Measurements from ENCODE around the gene TRIM75. TPM values are rescaled to one million over a fixed set of nuclear protein-coding genes. Genes with fewer than 3 reads are reported as not detected.
"Not testable (repeated sequence)": the region's sequence is repeated elsewhere in the genome, so short reads cannot be mapped to it uniquely, and the experiment has no call there.

The TRIM75 gene
- total RNA-seq, 1 donor from 2014 or later = not detected

DNA sequence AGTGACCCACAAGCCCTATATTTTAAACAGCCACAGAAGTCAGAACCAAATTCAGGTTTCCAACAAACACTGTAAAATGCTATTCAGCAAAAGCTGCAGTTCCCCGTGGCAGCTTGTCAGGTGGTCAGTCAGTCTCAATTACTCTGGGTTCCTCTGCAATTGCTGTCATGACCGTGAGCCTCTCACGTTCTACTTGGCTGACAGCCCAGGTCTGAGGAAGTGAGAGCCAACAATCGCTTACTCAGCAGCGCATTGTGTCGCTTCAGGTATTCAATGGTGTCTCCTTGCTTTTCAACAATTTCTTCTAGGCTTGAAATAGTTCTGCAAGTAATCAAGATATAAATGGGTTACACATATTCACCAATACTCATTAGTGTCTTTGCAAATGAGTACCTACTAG, 25.8 kb downstream of the TRIM75 start:
- Histone ChIP-seq H3K4me1 (no peaks in the 10 kb centered on the region), H3K27me3 (no peaks in the 10 kb centered on the region), H3K4me3 (no peak overlapping the region), H3K36me3 (peaks cover 25 to 58% of the 10 kb centered on the region in 2 donors), H3K27ac (no peak overlapping the region), H3K9me3 (no peaks in the 10 kb centered on the region)
- DNase-seq (ENCODE audit: low spot score in 2 of 2) = no peak
- intact Hi-C loops (cut with DNase I) = no loop called here
- TF ChIP-seq, protein P1, sequence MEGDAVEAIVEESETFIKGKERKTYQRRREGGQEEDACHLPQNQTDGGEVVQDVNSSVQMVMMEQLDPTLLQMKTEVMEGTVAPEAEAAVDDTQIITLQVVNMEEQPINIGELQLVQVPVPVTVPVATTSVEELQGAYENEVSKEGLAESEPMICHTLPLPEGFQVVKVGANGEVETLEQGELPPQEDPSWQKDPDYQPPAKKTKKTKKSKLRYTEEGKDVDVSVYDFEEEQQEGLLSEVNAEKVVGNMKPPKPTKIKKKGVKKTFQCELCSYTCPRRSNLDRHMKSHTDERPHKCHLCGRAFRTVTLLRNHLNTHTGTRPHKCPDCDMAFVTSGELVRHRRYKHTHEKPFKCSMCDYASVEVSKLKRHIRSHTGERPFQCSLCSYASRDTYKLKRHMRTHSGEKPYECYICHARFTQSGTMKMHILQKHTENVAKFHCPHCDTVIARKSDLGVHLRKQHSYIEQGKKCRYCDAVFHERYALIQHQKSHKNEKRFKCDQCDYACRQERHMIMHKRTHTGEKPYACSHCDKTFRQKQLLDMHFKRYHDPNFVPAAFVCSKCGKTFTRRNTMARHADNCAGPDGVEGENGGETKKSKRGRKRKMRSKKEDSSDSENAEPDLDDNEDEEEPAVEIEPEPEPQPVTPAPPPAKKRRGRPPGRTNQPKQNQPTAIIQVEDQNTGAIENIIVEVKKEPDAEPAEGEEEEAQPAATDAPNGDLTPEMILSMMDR (IDR thresholded peaks at IDR 0.05) = no peak

DNA sequence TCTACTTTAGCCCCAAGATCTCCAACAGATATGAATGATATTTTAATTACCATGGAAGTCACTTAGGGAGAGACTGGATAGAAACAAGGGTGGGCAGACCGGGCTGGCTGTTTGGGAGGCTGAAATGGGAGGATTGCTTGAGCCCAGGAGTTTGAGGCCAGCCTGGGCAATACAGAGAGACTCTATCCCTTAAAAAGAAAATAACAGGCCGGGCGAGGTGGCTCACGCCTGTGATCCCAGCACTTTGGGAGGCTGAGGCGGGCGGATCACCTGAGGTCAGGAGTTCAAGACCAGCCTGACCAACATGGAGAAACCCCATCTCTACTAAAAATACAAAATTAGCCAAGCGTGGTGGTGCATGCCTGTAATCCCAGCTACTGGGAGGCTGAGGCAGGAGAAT, 31.1 kb downstream of the TRIM75 start:
- intact Hi-C loops (cut with DNase I); DNase-seq (ENCODE audit: low spot score in 2 of 2): not testable (repeated sequence)

DNA sequence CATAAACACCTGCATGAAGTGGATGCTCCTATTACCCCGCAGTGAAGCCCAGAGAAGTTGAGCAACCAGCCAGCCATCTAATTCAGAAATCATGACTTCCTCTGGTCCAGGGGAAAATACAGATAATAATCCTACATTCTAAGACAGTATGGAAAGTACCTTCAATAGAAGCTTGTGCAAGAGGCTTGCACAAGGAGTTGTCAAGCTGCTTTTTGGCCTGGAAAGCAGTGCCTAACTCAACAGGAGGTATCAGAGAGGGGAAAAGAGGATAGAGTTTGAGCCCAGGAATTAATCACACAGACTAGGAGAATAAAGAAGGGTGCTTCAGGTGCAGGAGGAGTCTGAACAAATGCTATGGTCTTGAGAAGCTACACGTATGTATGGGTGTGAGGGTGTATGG, 32.3 kb downstream of the TRIM75 start:
- Histone ChIP-seq H3K27ac (no peak overlapping the region), H3K4me1 (no peaks in the 10 kb centered on the region), H3K4me3 (no peak overlapping the region), H3K9me3 (no peaks in the 10 kb centered on the region), H3K27me3 (no peaks in the 10 kb centered on the region), H3K36me3 (peaks cover 50 to 61% of the 10 kb centered on the region in 2 donors)
- TF ChIP-seq, protein P1 (IDR thresholded peaks at IDR 0.05) = no peak
- intact Hi-C loops (cut with DNase I) = no loop called here
- no peak for DNase-seq (ENCODE audit: low spot score in 2 of 2)

More for the DNA sequence above, 31.1 kb downstream of the TRIM75 start:
- H3K36me3 ChIP-seq = peaks cover 46 to 64% of the 10 kb centered on the region in 2 donors
- H3K27ac ChIP-seq, H3K9me3 ChIP-seq, H3K27me3 ChIP-seq, H3K4me1 ChIP-seq, H3K4me3 ChIP-seq: not testable (repeated sequence)

DNA sequence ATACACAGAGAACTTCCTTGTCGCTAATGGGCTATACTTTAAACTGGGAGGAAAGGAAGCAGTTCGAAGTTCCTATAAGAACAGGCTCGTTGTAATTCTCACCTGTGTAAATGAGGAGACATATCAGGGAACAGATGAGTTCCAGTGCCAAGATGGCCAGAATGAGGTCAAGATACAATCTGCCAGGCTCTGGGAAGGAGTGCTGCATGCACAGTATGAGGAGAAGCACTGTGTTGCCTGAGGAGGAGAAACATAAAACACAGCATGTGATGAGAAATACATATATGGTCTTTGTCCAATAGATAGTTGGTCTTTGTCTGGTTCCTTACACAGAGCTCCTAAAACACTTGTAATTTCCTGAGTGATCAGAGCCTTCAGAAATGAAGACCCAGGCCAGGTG, 34.7 kb downstream of the TRIM75 start:
- Histone ChIP-seq H3K9me3 (no peaks in the 10 kb centered on the region), H3K27ac (no peak overlapping the region), H3K36me3 (peaks cover 50 to 74% of the 10 kb centered on the region in 2 donors), H3K27me3 (no peaks in the 10 kb centered on the region), H3K4me3 (no peak overlapping the region), H3K4me1 (no peaks in the 10 kb centered on the region)
- intact Hi-C loops (cut with DNase I) = no loop called here
- TF ChIP-seq, protein P1 (IDR thresholded peaks at IDR 0.05) = no peak
- no peak for DNase-seq (ENCODE audit: low spot score in 2 of 2)

DNA sequence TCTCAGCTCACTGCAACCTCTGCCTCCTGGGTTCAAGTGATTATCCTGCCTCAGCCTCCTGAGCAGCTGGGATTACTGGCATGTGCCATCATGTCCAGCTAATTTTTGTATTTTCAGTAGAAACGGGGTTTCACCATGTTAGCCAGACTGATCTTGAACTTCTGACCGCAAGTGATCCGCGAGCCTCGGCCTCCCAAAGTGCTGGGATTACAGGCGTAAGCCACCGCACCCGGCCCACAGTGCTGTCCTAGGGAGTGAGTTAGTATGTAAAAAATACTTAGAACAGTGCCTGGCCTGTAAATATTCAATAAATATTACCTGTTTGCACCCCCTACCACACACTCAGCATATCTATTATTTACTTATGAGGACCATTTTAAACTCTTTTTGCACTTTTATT, 38.5 kb downstream of the TRIM75 start:
- H3K27me3 ChIP-seq; H3K9me3 ChIP-seq; DNase-seq (ENCODE audit: low spot score in 2 of 2); H3K4me1 ChIP-seq; intact Hi-C loops (cut with DNase I); H3K4me3 ChIP-seq; H3K27ac ChIP-seq: not testable (repeated sequence)
- peaks cover 20 to 68% of the 10 kb centered on the region in 2 donors for H3K36me3 ChIP-seq

DNA sequence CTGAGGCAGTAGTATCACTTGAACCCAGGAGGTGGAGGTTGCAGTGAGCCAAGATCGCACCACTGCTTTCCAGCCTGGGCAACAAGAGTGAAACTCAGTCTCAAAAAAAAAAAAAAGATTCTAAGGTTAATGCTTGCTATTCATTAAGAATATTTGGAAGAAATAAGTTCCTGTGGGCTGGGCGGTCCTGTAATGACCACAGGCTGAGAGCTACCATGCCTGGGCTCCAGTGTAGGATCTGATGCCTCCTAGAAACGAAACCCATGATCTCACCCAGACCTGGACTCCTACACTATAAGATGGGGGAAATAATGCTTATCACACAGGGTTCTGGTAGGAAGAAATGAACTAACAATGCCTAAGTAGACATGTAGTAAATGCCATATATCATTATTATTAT, 41.2 kb downstream of the TRIM75 start:
- Histone ChIP-seq H3K9me3 (no peaks in the 10 kb centered on the region), H3K27ac (no peak overlapping the region), H3K27me3 (no peaks in the 10 kb centered on the region), H3K4me1 (no peaks in the 10 kb centered on the region), H3K4me3 (no peak overlapping the region), H3K36me3 (peaks cover 9 to 59% of the 10 kb centered on the region in 2 donors)
- intact Hi-C loops (cut with DNase I) = no loop called here
- TF ChIP-seq, protein P1 (IDR thresholded peaks at IDR 0.05) = no peak
- DNase-seq (ENCODE audit: low spot score in 2 of 2) = no peak

DNA sequence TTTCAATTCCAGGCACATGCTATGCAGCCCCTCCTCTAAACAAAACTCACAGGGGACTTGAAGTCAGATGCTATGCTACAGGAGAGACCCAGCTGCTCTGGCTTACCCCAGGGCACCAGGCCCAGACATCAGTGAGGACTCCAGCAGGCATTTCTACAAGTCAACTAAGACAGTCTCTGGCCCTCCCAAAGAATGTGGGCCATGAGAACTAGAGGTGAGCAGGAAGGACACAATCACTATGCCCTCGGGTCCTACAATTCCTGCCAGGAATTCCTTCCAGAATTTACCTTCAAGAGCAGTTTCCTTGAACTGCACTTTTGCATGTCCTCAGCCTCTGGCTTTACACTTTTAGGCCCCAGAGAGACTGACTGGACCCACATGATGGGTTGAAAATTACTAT, 41.6 kb downstream of the TRIM75 start:
- no peak overlapping the region for H3K4me3 ChIP-seq
- DNase-seq (ENCODE audit: low spot score in 2 of 2) = no peak
- intact Hi-C loops (cut with DNase I) = no loop called here
- H3K27ac ChIP-seq = no peak overlapping the region
- H3K36me3 ChIP-seq = peaks cover 8 to 57% of the 10 kb centered on the region in 2 donors
- TF ChIP-seq, protein P1 (IDR thresholded peaks at IDR 0.05) = no peak
- no peaks in the 10 kb centered on the region for H3K9me3 ChIP-seq
- no peaks in the 10 kb centered on the region for H3K27me3 ChIP-seq
- H3K4me1 ChIP-seq = no peaks in the 10 kb centered on the region
